GM19328 (cell line): Measurements from ENCODE around the gene NFKBIE.
"Not testable (repeated sequence)": the region's sequence is repeated elsewhere in the genome, so short reads cannot be mapped to it uniquely, and the experiment has no call there.

Experiments used
- ATAC-seq: cut with Tn5 transposase; IDR thresholded peaks from one replicate; pipeline ENCODE4 v1.9.1; 2021; ENCODE audit warnings: mild to moderate bottlenecking, moderate library complexity; ENCODE audit not compliant: unreplicated experiment

NFKBIE gene

GRCh38 chr6:44265007-44265721 is at the start of gene NFKBIE:
NFKBIE (minus strand) TSS chr6:44265551; CDS start chr6:44265346, 205 bp downstream.
- no peak for ATAC-seq

- not testable (repeated sequence) for ATAC-seq
Measured at GRCh38 chr6:44314657-44315056, 49.3 kb upstream of the NFKBIE start.

GRCh38 chr6:44312901-44313788 is 47.8 kb upstream of the NFKBIE start, which contains the start of gene AARS2:
AARS2 (minus strand) TSS chr6:44313347; CDS start chr6:44313323, 24 bp downstream.
- peak; percentile 88 for ATAC-seq

GRCh38 chr6:44311767-44312166 is 46.4 kb upstream of the NFKBIE start:
- no peak for ATAC-seq

- no peak for ATAC-seq
Measured at GRCh38 chr6:44311304-44311703, 46.0 kb upstream of the NFKBIE start.

GRCh38 chr6:44310241-44310640 is 44.9 kb upstream of the NFKBIE start:
- no peak for ATAC-seq

GRCh38 chr6:44309631-44310030 is 44.3 kb upstream of the NFKBIE start:
- no peak for ATAC-seq

- ATAC-seq: no peak
Measured at GRCh38 chr6:44309092-44309491, 43.7 kb upstream of the NFKBIE start.

GRCh38 chr6:44307217-44307616 is 41.9 kb upstream of the NFKBIE start:
- no peak for ATAC-seq

GRCh38 chr6:44306710-44307109 is 41.4 kb upstream of the NFKBIE start:
- ATAC-seq: no peak

- no peak for ATAC-seq
Measured at GRCh38 chr6:44305200-44305725, 39.9 kb upstream of the NFKBIE start.

- ATAC-seq: no peak
Measured at GRCh38 chr6:44304282-44305199, 39.2 kb upstream of the NFKBIE start.

- ATAC-seq: no peak
Measured at GRCh38 chr6:44303842-44304241, 38.5 kb upstream of the NFKBIE start.

- ATAC-seq: no peak
Measured at GRCh38 chr6:44302856-44303255, 37.5 kb upstream of the NFKBIE start.

- ATAC-seq: no peak
Measured at GRCh38 chr6:44301782-44302564, 36.6 kb upstream of the NFKBIE start.

- ATAC-seq: no peak
Measured at GRCh38 chr6:44301106-44301505, 35.8 kb upstream of the NFKBIE start.

- ATAC-seq: no peak
Measured at GRCh38 chr6:44300292-44300823, 35.0 kb upstream of the NFKBIE start.

GRCh38 chr6:44298864-44299263 is 33.5 kb upstream of the NFKBIE start:
- ATAC-seq: no peak

- no peak for ATAC-seq
Measured at GRCh38 chr6:44298055-44298803, 32.9 kb upstream of the NFKBIE start.
